GM12878 (cell line): ENCODE results near the gene EXOC4. TPM values are rescaled to one million over a fixed set of nuclear protein-coding genes. Genes with fewer than 3 reads are reported as not detected.

ENCODE experiments used
- ATAC-seq: fragments of 200-7000 bp; cut with Tn5 transposase; 3 replicates; pipeline ENCODE4 v1.9.1; 2020; ENCODE audit warnings: mild to moderate bottlenecking, moderate library complexity
- BruUV-seq: library from RNA; stranded (reverse); fragments of 400-500 nt; replicated peaks from 2 replicates; lab custom pipeline; 2021; lab: Mats Ljungman, UMichigan
- CTCF ChIA-PET: fragments of 300-600 bp; sonication (Branson Sonifier 250); formaldehyde crosslinking; extraction: SDS; loops from one replicate; lab custom pipeline; 2021; ENCODE audit warnings: inconsistent platforms; lab: Yijun Ruan, JAX
- POLR2A ChIA-PET: fragments of 350-600 bp; formaldehyde crosslinking; extraction: SDS; loops from one replicate; lab custom pipeline; 2021; ENCODE audit warnings: inconsistent platforms; lab: Charles Lee
- RAD21 ChIA-PET: fragments of 300-600 bp; sonication (Branson Sonifier 250); formaldehyde crosslinking; loops from one replicate; lab custom pipeline; 2023; ENCODE audit warnings: antibody characterized with exemption; ENCODE audit not compliant: unreplicated experiment; lab: Charles Lee
- SMC1A ChIA-PET: fragments of 300-600 bp; sonication (Branson Sonifier 250); formaldehyde crosslinking; loops from one replicate; lab custom pipeline; 2023; ENCODE audit not compliant: unreplicated experiment, uncharacterized antibody; lab: Charles Lee
- DNase-seq: peaks from one replicate; pipeline ENCODE4 v3.0.0-alpha.2; 2011; ENCODE audit warnings: low read depth, low spot score
- FAIRE-seq: peaks from 3 replicates; lab custom pipeline; 2011; peaks lifted over from hg19 to GRCh38; lab: Jason Lieb, UNC
- H2AFZ ChIP-seq: 2 replicates; pipeline ENCODE4 v1.6.0; 2011; ENCODE audit warnings: low read depth, low read length, control low read depth; ENCODE audit not compliant: control insufficient read depth
- H3K27ac ChIP-seq: 2 replicates; pipeline ENCODE4 v1.5.1; 2011; ENCODE audit warnings: control low read depth; ENCODE audit not compliant: control insufficient read depth, insufficient read depth
- H3K27me3 ChIP-seq, 2 experiments: replicated peaks in 1 of 2; 2 replicates each; pipeline versions ENCODE4 v1.6.0 to v1.6.1; 2011; ENCODE audit warnings: low read length in 1 of 2; ENCODE audit not compliant: control insufficient read depth in 2 of 2, insufficient read depth in 2 of 2
- H3K36me3 ChIP-seq, 2 experiments: 2 replicates each; pipeline ENCODE4 v1.5.1; 2011; ENCODE audit warnings: low read length in 1 of 2; ENCODE audit not compliant: control insufficient read depth in 2 of 2, insufficient read depth in 2 of 2
- H3K4me1 ChIP-seq: 2 replicates; pipeline ENCODE4 v1.6.1; 2011; ENCODE audit warnings: mild to moderate bottlenecking, low read length, moderate library complexity, mixed read lengths; ENCODE audit not compliant: control insufficient read depth, insufficient read depth
- H3K4me2 ChIP-seq: 2 replicates; pipeline ENCODE4 v1.6.0; 2011; ENCODE audit warnings: control low read depth; ENCODE audit not compliant: control insufficient read depth, insufficient read depth
- H3K4me3 ChIP-seq: fragments of 200-600 bp; sonication (generic); 2 replicates; pipeline ENCODE4 v1.5.1; 2016
- H3K79me2 ChIP-seq: 2 replicates; pipeline ENCODE4 v1.6.0; 2011; ENCODE audit warnings: low read length; ENCODE audit not compliant: control insufficient read depth, insufficient read depth
- H3K9ac ChIP-seq: 2 replicates; pipeline ENCODE4 v1.8.0; 2011; ENCODE audit warnings: low read length, control low read depth, mixed read lengths; ENCODE audit not compliant: control insufficient read depth, insufficient read depth
- H3K9me3 ChIP-seq: replicated peaks from 3 replicates; pipeline ENCODE4 v1.5.1; 2011; ENCODE audit warnings: mild to moderate bottlenecking, low read length; ENCODE audit not compliant: control insufficient read depth, insufficient read depth
- H4K20me1 ChIP-seq: 2 replicates; pipeline ENCODE4 v1.6.0; 2011; ENCODE audit not compliant: control insufficient read depth, insufficient read depth
- ASH2L ChIP-seq: fragments of 300-600, 200-600 bp; sonication (generic); IDR thresholded peaks from 2 replicates; pipeline ENCODE4 v1.6.1; 2017; ENCODE audit warnings: low read depth, mild to moderate bottlenecking, borderline replicate concordance
- ATF7 ChIP-seq: fragments of 450-650 bp; IDR thresholded peaks from 2 replicates; pipeline ENCODE4 v1.6.1; 2016; ENCODE audit warnings: low read depth, mild to moderate bottlenecking
- BRCA1 ChIP-seq: IDR thresholded peaks from 2 replicates; pipeline ENCODE4 v1.6.1; 2011; ENCODE audit warnings: low read depth, low read length, improper control_type of control experiment
- CBX5 ChIP-seq: sonication (generic); IDR thresholded peaks from 2 replicates; pipeline ENCODE4 v1.6.1; 2016; ENCODE audit warnings: low read depth, moderate library complexity, mild to moderate bottlenecking, inconsistent platforms
- CHD4 ChIP-seq: fragments of 200-600 bp; sonication (generic); IDR thresholded peaks from 2 replicates; pipeline ENCODE4 v1.6.1; 2016; ENCODE audit warnings: mild to moderate bottlenecking
- E4F1 ChIP-seq: fragments of 450-650 bp; IDR thresholded peaks from 2 replicates; pipeline ENCODE4 v1.6.1; 2018; ENCODE audit warnings: borderline replicate concordance, mild to moderate bottlenecking; ENCODE audit not compliant: partially characterized antibody
- ELK1 ChIP-seq: IDR thresholded peaks from 2 replicates; pipeline ENCODE4 v1.6.1; 2012; ENCODE audit warnings: low read depth, low read length, improper control_type of control experiment
- HDAC6 ChIP-seq: fragments of 200-600 bp; sonication (generic); IDR thresholded peaks from one replicate; pipeline ENCODE4 v1.8.0; 2017; ENCODE audit warnings: antibody characterized with exemption; ENCODE audit not compliant: unreplicated experiment
- IRF4 ChIP-seq: IDR thresholded peaks from 2 replicates; pipeline ENCODE4 v1.6.1; 2011; ENCODE audit warnings: low read depth, low read length
- POLR2AphosphoS5 ChIP-seq: IDR thresholded peaks from 2 replicates; pipeline ENCODE4 v1.6.1; 2011; ENCODE audit warnings: mild to moderate bottlenecking, low read length, inconsistent platforms
- RELA ChIP-seq: fragments of 450-650 bp; IDR thresholded peaks from 2 replicates; pipeline ENCODE4 v1.8.0; 2014; ENCODE audit warnings: borderline replicate concordance; ENCODE audit not compliant: partially characterized antibody
- SMAD1 ChIP-seq: fragments of 450-650 bp; IDR thresholded peaks from 2 replicates; pipeline ENCODE4 v1.6.1; 2018; ENCODE audit warnings: mild to moderate bottlenecking, low read depth; ENCODE audit not compliant: partially characterized antibody
- SMC3 ChIP-seq: IDR thresholded peaks from 2 replicates; pipeline ENCODE4 v1.6.1; 2011; ENCODE audit warnings: low read length, improper control_type of control experiment, borderline replicate concordance
- TCF12 ChIP-seq: IDR thresholded peaks from 2 replicates; pipeline ENCODE4 v1.6.1; 2011; ENCODE audit warnings: low read depth, mild to moderate bottlenecking, low read length
- TCF3 ChIP-seq: IDR thresholded peaks from 2 replicates; pipeline ENCODE4 v1.6.1; 2012; ENCODE audit warnings: low read depth, mild to moderate bottlenecking, low read length, borderline replicate concordance; ENCODE audit not compliant: insufficient read depth
- YY1 ChIP-seq: IDR thresholded peaks from 2 replicates; pipeline ENCODE4 v1.6.1; 2011; ENCODE audit warnings: low read depth, mild to moderate bottlenecking, low read length
- ZBTB11 ChIP-seq: fragments of 450-650 bp; formaldehyde crosslinking; IDR thresholded peaks from 2 replicates; pipeline ENCODE4 v1.5.0; 2022; ENCODE audit warnings: mild to moderate bottlenecking, missing genetic modification characterization
- ZNF217 ChIP-seq: fragments of 450-650 bp; IDR thresholded peaks from 2 replicates; pipeline ENCODE4 v1.6.1; 2017; ENCODE audit warnings: antibody characterized with exemption, mild to moderate bottlenecking
- ZZZ3 ChIP-seq: IDR thresholded peaks from 2 replicates; pipeline ENCODE4 v1.6.1; 2011; ENCODE audit warnings: low read depth; ENCODE audit not compliant: control insufficient read depth, insufficient read length
- WGBS: methylation state at CpG from one replicate; pipeline ENCODE4 v1.1.6; 2016; ENCODE audit warnings: low lambda C conversion rate; ENCODE audit not compliant: insufficient replicate concordance, insufficient coverage; ENCODE audit errors: missing lambda C conversion rate; 5-methylcytosine and 5-hydroxymethylcytosine counted together
- in situ Hi-C: fragments of 300-500 bp; cut with MboI; formaldehyde crosslinking; loops from 9 replicates; pipeline ENCODE4 v1.14.3; 2018; ENCODE audit warnings: mixed read lengths
- intact Hi-C: fragments of 100-400 bp; cut with micrococcal nuclease; formaldehyde crosslinking; loops from one replicate; pipeline ENCODE4 v1.14.2; 2022; ENCODE audit not compliant: unreplicated experiment
- polyA plus RNA-seq, 11 experiments: library from polyadenylated mRNA; depleted of rRNA in 4 of 11; unstranded in 6 of 11; stranded (reverse) in 5 of 11; fragments of >200 nt; fragmentation: Nextera tagmentation in 4 of 11; fragmentation: Illumina TruSeq in 1 of 11; extraction: Ambion mirVana in 4 of 11; extraction: Trizol in 1 of 11; gene quantifications; 1 replicate in 1 of 11; 2 replicates in 10 of 11; pipeline versions ENCODE4 v1.2.1 to v1.2.3, GENCODE V29; 2011 to 2016; ENCODE audit warnings: inconsistent platforms in 2 of 11, missing spikeins in 2 of 11, low read depth in 1 of 11
- total RNA-seq, 4 experiments: library from RNA; depleted of rRNA in 3 of 4; stranded (reverse); fragments of >200 nt in 3 of 4; fragmentation: Illumina TruSeq in 1 of 4; extraction: Trizol in 1 of 4; gene quantifications; 2 replicates each; pipeline versions ENCODE4 v1.2.1 to v1.2.3, GENCODE V29; 2013 to 2021

EXOC4 gene
- total and polyA plus RNA-seq, 10 of the 15 experiments (the other 5 are each of a cell fraction or from before 2014, with no cell fraction given), result 13.2 to 44.5 (median 29.6) TPM

GRCh38 chr7:133479456-133480065 is 226.7 kb downstream of the EXOC4 start:
- DNase-seq, result no peak
- SMC1A ChIA-PET, result interaction anchor here (0.7 kb wide), 2 partner anchors 44 to 568 kb away, joined by 3 read pairs; no protein-coding TSS in a partner anchor
- CTCF ChIA-PET, result no interaction called here
- in situ Hi-C loops, result no loop called here
- no peaks in the 10 kb centered on the region for H3K4me1 ChIP-seq
- no peak for ATAC-seq
- H3K79me2 ChIP-seq, result no peaks in the 10 kb centered on the region
- no peaks in the 10 kb centered on the region for H3K9me3 ChIP-seq
- H3K36me3 ChIP-seq, result peaks cover 0 to 3% of the 10 kb centered on the region in 2 experiments; a peak in 1 of 4 replicates
- POLR2A ChIA-PET, result no interaction called here
- no peaks in the 10 kb centered on the region for H3K27me3 ChIP-seq
- H3K27ac ChIP-seq, result no peak overlapping the region
- intact Hi-C loops, result loop anchor here (10.0 kb wide), 1 partner anchor 375 kb away; no protein-coding TSS in a partner anchor
- H3K4me2 ChIP-seq, result no peak overlapping the region
- peak; percentile 13 for FAIRE-seq
- no TSS peak for BruUV-seq
- H3K9ac ChIP-seq, result no peak overlapping the region
- H2AFZ ChIP-seq, result no peak overlapping the region
- RAD21 ChIA-PET, result no interaction called here
- H4K20me1 ChIP-seq, result no peaks in the 10 kb centered on the region
- H3K4me3 ChIP-seq, result no peak overlapping the region
- WGBS, result 95% methylated on average over 10 of the region's 10 CpGs
- TF ChIP-seq SMC3, result no peak
- no peak for TF ChIP-seq SMAD1
- TF ChIP-seq E4F1, result no peak
- TF ChIP-seq ZBTB11 (CRISPR knock-in tag), result no peak
- TF ChIP-seq TCF12, result no peak
- TF ChIP-seq CBX5, result no peak
- TF ChIP-seq YY1, result no peak
- no peak for TF ChIP-seq ASH2L
- TF ChIP-seq TCF3, result no peak
- no peak for TF ChIP-seq CHD4
- TF ChIP-seq ELK1, result no peak
- TF ChIP-seq POLR2AphosphoS5, result no peak
- TF ChIP-seq BRCA1, result no peak
- no peak for TF ChIP-seq RELA
- no peak for TF ChIP-seq ZZZ3
- TF ChIP-seq ZNF217, result no peak
- TF ChIP-seq ATF7, result no peak
- TF ChIP-seq IRF4, result no peak
- no peak for TF ChIP-seq HDAC6
